ENCODE measurements around the gene SLC9A9. TPM values are rescaled to one million over a fixed set of nuclear protein-coding genes. Genes with fewer than 3 reads are reported as not detected.

Gene SLC9A9
- total RNA-seq, 1 experiment from 2014 or later, result not detected

- TF ChIP-seq CTCF (IDR thresholded peaks at IDR 0.05; ENCODE audit: insufficient read depth in 1 of 2, low read depth in 1 of 2, low read length in 1 of 2, severe bottlenecking in 1 of 2, unreplicated experiment in 1 of 2), result no peak
Measured at GRCh38 chr3:143252931-143253330, 595.3 kb downstream of the SLC9A9 start.

DNA sequence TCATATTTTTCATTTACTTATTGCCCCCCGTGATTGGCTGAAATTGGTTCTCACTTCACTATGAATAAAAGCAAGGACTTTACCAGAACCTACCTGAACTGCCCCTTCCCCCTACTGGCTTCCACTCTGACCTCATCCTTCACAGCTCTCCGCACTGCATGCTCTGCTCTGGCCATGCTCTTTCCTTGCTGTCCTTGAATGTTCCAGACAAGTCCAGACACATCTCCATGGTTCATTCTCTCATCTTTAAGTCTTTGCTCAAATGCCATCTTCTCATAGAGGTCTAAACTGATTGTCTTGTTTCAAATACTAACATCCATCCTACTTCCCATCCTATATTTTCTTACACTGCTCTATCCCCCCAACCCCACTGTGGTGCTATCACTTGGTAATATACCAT is 599.3 kb downstream of the SLC9A9 start:
- ChIA-PET CTCF (no interaction called here), POLR2A (no interaction called here)
- no TSS peak for BruUV-seq (replicated peaks)
- H3K9me3 ChIP-seq, result no peaks in the 10 kb centered on the region
- Mint-ChIP-seq H3K4me1 (ENCODE audit: low read depth, unreplicated experiment) (no peaks in the 10 kb centered on the region), H3K27me3 (ENCODE audit: insufficient read depth, unreplicated experiment) (peaks cover 16% of the 10 kb centered on the region), H3K9me3 (ENCODE audit: unreplicated experiment) (no peaks in the 10 kb centered on the region), H3K27ac (ENCODE audit: unreplicated experiment) (no peak overlapping the region), H3K36me3 (ENCODE audit: insufficient read depth, unreplicated experiment) (no peaks in the 10 kb centered on the region), H3K4me3 (ENCODE audit: unreplicated experiment) (no peak overlapping the region)
- TF ChIP-seq CTCF (IDR thresholded peaks at IDR 0.05; ENCODE audit: insufficient read depth in 1 of 2, low read depth in 1 of 2, low read length in 1 of 2, severe bottlenecking in 1 of 2, unreplicated experiment in 1 of 2), result no peak
- intact Hi-C loops (cut with micrococcal nuclease; ENCODE audit: unreplicated experiment), result no loop called here
- H3K27me3 ChIP-seq (replicated peaks; ENCODE audit: control insufficient read depth, insufficient read depth, low read length), result no peaks in the 10 kb centered on the region
- no peak overlapping the region for H3K4me3 ChIP-seq (ENCODE audit: low read depth, low read length)
- no peaks in the 10 kb centered on the region for H3K36me3 ChIP-seq (ENCODE audit: control insufficient read depth, insufficient read depth, low read length)
- no peaks in the 10 kb centered on the region for H3K4me1 ChIP-seq
- DNase-seq, result no peak

More at GRCh38 chr3:143252931-143253330, 595.3 kb downstream of the SLC9A9 start:
- Mint-ChIP-seq H3K27ac (ENCODE audit: unreplicated experiment) (no peak overlapping the region), H3K9me3 (ENCODE audit: unreplicated experiment) (no peaks in the 10 kb centered on the region), H3K4me3 (ENCODE audit: unreplicated experiment) (no peak overlapping the region), H3K27me3 (ENCODE audit: insufficient read depth, unreplicated experiment) (peaks cover 7% of the 10 kb centered on the region), H3K36me3 (ENCODE audit: insufficient read depth, unreplicated experiment) (no peaks in the 10 kb centered on the region), H3K4me1 (ENCODE audit: low read depth, unreplicated experiment) (no peaks in the 10 kb centered on the region)
- ChIA-PET CTCF (no interaction called here), POLR2A (no interaction called here)
- Histone ChIP-seq H3K4me1 (no peaks in the 10 kb centered on the region), H3K9me3 (no peaks in the 10 kb centered on the region), H3K27me3 (replicated peaks; ENCODE audit: control insufficient read depth, insufficient read depth, low read length) (no peaks in the 10 kb centered on the region), H3K36me3 (ENCODE audit: control insufficient read depth, insufficient read depth, low read length) (no peaks in the 10 kb centered on the region), H3K4me3 (ENCODE audit: low read depth, low read length) (no peak overlapping the region)
- DNase-seq, result no peak
- intact Hi-C loops (cut with micrococcal nuclease; ENCODE audit: unreplicated experiment), result no loop called here
- no TSS peak for BruUV-seq (replicated peaks)

GRCh38 chr3:143247073-143247472 is 601.2 kb downstream of the SLC9A9 start:
- Mint-ChIP-seq H3K27me3 (ENCODE audit: insufficient read depth, unreplicated experiment) (peaks cover 19% of the 10 kb centered on the region), H3K36me3 (ENCODE audit: insufficient read depth, unreplicated experiment) (no peaks in the 10 kb centered on the region), H3K9me3 (ENCODE audit: unreplicated experiment) (no peaks in the 10 kb centered on the region), H3K4me3 (ENCODE audit: unreplicated experiment) (no peak overlapping the region), H3K27ac (ENCODE audit: unreplicated experiment) (no peak overlapping the region), H3K4me1 (ENCODE audit: low read depth, unreplicated experiment) (no peaks in the 10 kb centered on the region)
- DNase-seq, result no peak
- Histone ChIP-seq H3K36me3 (ENCODE audit: control insufficient read depth, insufficient read depth, low read length) (no peaks in the 10 kb centered on the region), H3K27me3 (replicated peaks; ENCODE audit: control insufficient read depth, insufficient read depth, low read length) (no peaks in the 10 kb centered on the region), H3K9me3 (no peaks in the 10 kb centered on the region), H3K4me1 (no peaks in the 10 kb centered on the region), H3K4me3 (ENCODE audit: low read depth, low read length) (no peak overlapping the region)
- no peak for TF ChIP-seq CTCF (IDR thresholded peaks at IDR 0.05; ENCODE audit: insufficient read depth in 1 of 2, low read depth in 1 of 2, low read length in 1 of 2, severe bottlenecking in 1 of 2, unreplicated experiment in 1 of 2)
- ChIA-PET CTCF (no interaction called here), POLR2A (no interaction called here)
- BruUV-seq (replicated peaks), result no TSS peak
- intact Hi-C loops (cut with micrococcal nuclease; ENCODE audit: unreplicated experiment), result no loop called here
